Upper lobe of right lung (tissue), 1 donor: ENCODE measurements around the gene EBI3. TPM values are rescaled to one million over a fixed set of nuclear protein-coding genes. Genes with fewer than 3 reads are reported as not detected.
A peak's percentile ranks its signal among the peaks of the same experiment; 100 is the strongest.

Experiments used
- ATAC-seq: fragments of 200-7000 bp; cut with Tn5 transposase; one replicate; pipeline ENCODE4 v1.9.1; 2020; ENCODE audit warnings: mild to moderate bottlenecking, moderate library complexity
- DNase-seq: peaks from one replicate; pipeline ENCODE4 v3.0.0-alpha.2; 2020
- H3K27ac ChIP-seq: fragments of 200-600 bp; one replicate; pipeline ENCODE4 v1.8.0; 2022
- H3K27me3 ChIP-seq: fragments of 200-600 bp; one replicate; pipeline ENCODE4 v1.8.0; 2022; ENCODE audit warnings: mild to moderate bottlenecking
- H3K36me3 ChIP-seq: fragments of 200-600 bp; one replicate; pipeline ENCODE4 v1.8.0; 2022
- H3K4me1 ChIP-seq: fragments of 200-600 bp; one replicate; pipeline ENCODE4 v1.8.0; 2022
- H3K4me3 ChIP-seq: fragments of 200-600 bp; one replicate; pipeline ENCODE4 v1.8.0; 2022; ENCODE audit warnings: mild to moderate bottlenecking
- H3K9me3 ChIP-seq: fragments of 200-600 bp; one replicate; pipeline ENCODE4 v1.8.0; 2022
- intact Hi-C: fragments of 100-400 bp; cut with DNase I; formaldehyde crosslinking; loops from one replicate; pipeline ENCODE4 v1.11.0; 2022
- total RNA-seq: library from RNA; stranded (reverse); fragmentation: NEBNext Ultra II Directional; extraction: Animal tissue kit (Norgen Biotek cat#: 25700); gene quantifications from one replicate; pipeline ENCODE4 v1.2.1, GENCODE V29; 2021
- TF ChIP-seq, protein P1 (sequence below): fragments of 200-600 bp; IDR thresholded peaks from one replicate; pipeline ENCODE4 v1.8.0; 2022; ENCODE audit warnings: antibody characterized with exemption
- donor health status: DM: no; HTN: yes; CAD: no; lungs with severe emphysema.

Gene EBI3
- total RNA-seq, 1 donor from 2014 or later = 2.0 TPM

DNA sequence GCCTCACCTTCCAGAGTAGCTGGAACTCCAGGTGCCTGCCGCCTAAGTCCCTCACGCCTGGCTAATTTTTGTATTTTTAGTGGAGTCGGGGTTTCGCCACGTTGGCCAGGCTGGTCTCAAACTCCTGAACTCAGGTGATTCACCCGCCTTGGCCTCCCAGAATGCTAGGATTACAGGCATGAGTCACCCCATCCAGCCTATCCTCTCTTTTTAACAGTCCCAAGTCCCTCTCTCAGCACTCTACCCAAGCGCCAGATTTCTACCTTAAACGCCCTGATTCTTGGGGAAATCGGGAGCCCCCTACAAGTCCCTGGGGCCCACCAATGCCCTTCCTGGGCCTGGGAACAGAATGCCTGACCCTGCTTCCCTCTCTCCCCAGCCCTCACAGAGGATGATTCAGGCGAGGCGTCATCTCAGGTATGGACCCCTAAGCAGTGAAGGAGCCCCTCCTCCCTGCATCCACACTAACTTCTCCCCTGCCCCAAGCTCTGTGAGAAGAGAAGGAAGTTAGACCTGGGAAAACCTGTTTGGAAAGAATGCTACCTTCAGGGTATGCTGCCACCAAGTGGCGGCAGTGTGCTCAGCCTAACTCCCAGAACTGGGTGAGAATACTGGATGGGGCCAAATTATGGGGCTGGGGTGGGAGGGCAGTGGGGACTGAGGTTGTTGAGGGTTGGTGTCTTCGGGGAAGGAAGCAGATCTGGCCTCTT lies 20.8 kb upstream of the EBI3 start:
- Histone ChIP-seq H3K27me3 (no peaks in the 10 kb centered on the region), H3K4me3 (no peak overlapping the region), H3K36me3 (no peaks in the 10 kb centered on the region), H3K27ac (no peak overlapping the region), H3K4me1 (peaks cover 6% of the 10 kb centered on the region), H3K9me3 (no peaks in the 10 kb centered on the region)
- intact Hi-C loops = no loop called here
- TF ChIP-seq, protein P1, sequence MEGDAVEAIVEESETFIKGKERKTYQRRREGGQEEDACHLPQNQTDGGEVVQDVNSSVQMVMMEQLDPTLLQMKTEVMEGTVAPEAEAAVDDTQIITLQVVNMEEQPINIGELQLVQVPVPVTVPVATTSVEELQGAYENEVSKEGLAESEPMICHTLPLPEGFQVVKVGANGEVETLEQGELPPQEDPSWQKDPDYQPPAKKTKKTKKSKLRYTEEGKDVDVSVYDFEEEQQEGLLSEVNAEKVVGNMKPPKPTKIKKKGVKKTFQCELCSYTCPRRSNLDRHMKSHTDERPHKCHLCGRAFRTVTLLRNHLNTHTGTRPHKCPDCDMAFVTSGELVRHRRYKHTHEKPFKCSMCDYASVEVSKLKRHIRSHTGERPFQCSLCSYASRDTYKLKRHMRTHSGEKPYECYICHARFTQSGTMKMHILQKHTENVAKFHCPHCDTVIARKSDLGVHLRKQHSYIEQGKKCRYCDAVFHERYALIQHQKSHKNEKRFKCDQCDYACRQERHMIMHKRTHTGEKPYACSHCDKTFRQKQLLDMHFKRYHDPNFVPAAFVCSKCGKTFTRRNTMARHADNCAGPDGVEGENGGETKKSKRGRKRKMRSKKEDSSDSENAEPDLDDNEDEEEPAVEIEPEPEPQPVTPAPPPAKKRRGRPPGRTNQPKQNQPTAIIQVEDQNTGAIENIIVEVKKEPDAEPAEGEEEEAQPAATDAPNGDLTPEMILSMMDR = no peak
- ATAC-seq (peak; percentile 33), DNase-seq (no peak)

DNA sequence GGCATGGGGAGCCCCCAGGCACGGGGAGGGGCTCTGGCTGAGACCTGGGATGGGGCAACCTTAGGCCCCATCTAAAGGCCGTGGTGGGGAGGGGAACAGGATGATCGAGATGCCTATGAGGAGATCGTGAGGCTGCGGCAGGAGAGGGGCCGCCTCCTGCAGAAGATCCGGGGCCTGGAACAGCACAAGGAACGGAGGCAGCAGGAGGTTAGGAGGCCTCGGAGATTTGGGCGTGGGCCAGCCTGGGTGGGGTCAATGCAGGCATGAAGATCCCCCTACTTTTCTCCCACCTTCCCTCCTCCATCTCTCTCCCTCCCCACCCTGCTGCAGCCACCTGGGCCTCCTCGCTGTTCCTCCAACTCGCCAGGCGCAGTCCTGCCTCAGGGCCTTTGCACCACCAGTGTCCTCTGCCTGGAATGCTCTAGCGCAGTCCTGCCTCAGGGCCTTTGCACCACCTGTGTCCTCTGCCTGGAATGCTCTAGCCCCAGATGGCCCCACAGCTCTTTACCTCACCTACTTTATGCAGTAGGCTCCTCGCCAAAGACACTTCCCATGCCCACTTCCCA lies 19.1 kb upstream of the EBI3 start:
- H3K36me3 ChIP-seq = no peaks in the 10 kb centered on the region
- no peak overlapping the region for H3K4me3 ChIP-seq
- no peak overlapping the region for H3K27ac ChIP-seq
- intact Hi-C loops = no loop called here
- no peaks in the 10 kb centered on the region for H3K9me3 ChIP-seq
- no peaks in the 10 kb centered on the region for H3K4me1 ChIP-seq
- H3K27me3 ChIP-seq = no peaks in the 10 kb centered on the region
- TF ChIP-seq, protein P1 = no peak
- no peak for ATAC-seq
- no peak for DNase-seq

DNA sequence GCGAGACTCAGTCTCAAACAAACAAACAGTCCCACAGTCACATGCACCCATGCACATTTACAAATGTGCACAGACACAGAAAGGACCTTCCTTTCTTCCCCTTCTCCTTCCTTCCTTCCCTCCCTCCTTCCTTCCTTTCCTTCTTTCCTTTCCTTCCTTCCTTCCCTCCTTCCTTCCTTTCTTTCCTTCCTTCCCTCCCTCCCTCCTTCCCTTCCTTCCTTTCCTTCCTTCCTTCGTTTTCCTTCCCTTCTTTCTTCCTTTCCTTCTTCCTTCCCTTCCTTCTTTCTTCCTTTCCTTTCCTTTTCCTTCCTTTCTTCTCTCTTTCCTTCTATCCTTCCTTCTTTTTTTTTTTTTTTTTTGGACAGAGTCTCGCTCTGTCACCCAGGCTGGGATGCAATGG lies 16.2 kb upstream of the EBI3 start:
- intact Hi-C loops = no loop called here
- ATAC-seq = no peak
- H3K9me3 ChIP-seq = no peaks in the 10 kb centered on the region
- H3K27me3 ChIP-seq = no peaks in the 10 kb centered on the region
- H3K27ac ChIP-seq = no peak overlapping the region
- no peaks in the 10 kb centered on the region for H3K36me3 ChIP-seq
- DNase-seq = no peak
- no peak overlapping the region for H3K4me3 ChIP-seq
- TF ChIP-seq, protein P1 = no peak
- H3K4me1 ChIP-seq = no peaks in the 10 kb centered on the region

DNA sequence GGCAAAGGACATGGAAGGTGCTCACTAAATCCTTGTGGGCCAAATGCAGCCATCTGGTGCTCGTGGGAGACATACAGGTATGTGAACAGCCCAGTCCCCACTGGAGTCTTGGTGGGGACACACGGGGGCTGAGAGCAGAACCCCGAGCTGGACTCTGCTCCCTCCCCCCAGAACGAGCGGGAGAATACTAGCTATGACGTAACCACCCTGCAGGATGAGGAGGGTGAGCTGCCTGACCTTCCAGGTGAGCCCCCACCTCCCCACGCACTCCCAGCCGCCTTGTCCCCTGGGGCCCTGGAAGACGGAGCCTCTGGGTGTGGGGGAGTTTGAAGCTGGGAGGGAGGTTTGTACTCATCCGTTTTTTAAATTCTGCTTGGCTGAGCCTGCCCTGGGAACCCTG lies 13.5 kb upstream of the EBI3 start:
- intact Hi-C loops = no loop called here

DNA sequence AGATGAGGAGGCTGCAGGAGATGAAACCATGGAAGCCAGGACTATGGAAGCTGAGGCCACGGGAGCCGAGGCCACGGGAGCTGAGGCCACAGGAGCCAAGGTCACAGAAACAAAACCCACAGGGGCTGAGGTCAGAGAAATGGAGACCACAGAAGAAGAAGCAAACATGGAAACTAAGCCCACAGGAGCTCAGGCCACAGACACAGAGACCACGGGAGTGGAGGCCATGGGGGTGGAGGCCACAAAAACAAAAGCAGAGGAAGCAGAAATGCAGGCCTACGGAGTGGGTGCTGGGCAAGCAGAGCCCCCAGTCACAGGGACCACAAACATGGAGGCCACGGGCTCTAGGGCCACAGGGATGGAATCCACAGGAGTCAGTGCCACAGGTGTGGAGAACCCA lies 12.5 kb upstream of the EBI3 start:
- Histone ChIP-seq H3K27ac (no peak overlapping the region), H3K27me3 (no peaks in the 10 kb centered on the region), H3K36me3 (no peaks in the 10 kb centered on the region), H3K9me3 (no peaks in the 10 kb centered on the region), H3K4me3 (no peak overlapping the region), H3K4me1 (no peaks in the 10 kb centered on the region)
- ATAC-seq (peak; percentile 14), DNase-seq (no peak)
- TF ChIP-seq, protein P1 = no peak
- intact Hi-C loops = no loop called here

More for the DNA sequence above, 13.5 kb upstream of the EBI3 start:
- ATAC-seq (no peak), DNase-seq (no peak)
- TF ChIP-seq, protein P1 = no peak
- Histone ChIP-seq H3K9me3 (no peaks in the 10 kb centered on the region), H3K36me3 (no peaks in the 10 kb centered on the region), H3K4me3 (no peak overlapping the region), H3K4me1 (no peaks in the 10 kb centered on the region), H3K27me3 (no peaks in the 10 kb centered on the region), H3K27ac (no peak overlapping the region)
